RCC 7860 (cell line): ENCODE data around the gene ADCY9.
A peak's percentile ranks its signal among the peaks of the same experiment; 100 is the strongest.
"Not testable (repeated sequence)": the region's sequence is repeated elsewhere in the genome, so short reads cannot be mapped to it uniquely, and the experiment has no call there.

ENCODE experiments used
- DNase-seq: peaks from one replicate; pipeline ENCODE4 v3.0.0-alpha.2; 2015; ENCODE audit warnings: low spot score
- FAIRE-seq: peaks from 2 replicates; lab custom pipeline; 2012; peaks lifted over from hg19 to GRCh38; lab: Jason Lieb, UNC

ADCY9 gene

GRCh38 chr16:3959148-3959547 lies 157.1 kb downstream of the ADCY9 start:
- FAIRE-seq, result peak; percentile 95
- DNase-seq, result peak; percentile 94

DNA sequence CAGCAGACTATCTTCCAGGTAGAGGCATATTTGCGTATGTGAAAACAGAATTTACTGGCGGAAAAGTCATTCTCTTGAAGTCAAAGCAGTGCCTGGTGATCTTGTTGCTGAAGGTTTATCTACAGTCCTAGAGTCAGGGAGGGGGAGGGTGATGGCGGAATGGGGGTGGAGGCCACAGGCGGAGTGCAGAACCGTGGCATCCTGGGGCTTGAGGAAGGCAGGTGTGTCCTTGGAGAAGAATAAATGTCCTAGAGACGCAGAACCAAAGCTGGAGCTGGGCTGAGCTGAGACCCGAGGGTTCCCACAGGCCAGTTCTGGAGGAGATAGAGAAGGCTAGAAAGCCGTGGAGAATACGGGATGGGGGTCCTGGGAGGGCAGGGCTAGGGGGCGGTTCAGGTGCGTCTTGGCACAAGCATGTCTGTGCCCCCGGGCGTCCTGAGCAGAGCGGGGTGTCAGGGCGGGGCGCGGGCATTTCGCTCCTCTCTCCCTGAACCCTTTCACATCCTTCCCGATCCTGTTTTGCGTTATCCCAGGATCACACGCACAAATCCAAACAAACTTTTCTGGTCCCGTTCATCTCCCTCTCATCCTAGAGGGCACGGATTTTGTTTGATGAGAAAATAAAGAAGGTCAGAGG lies 158.8 kb downstream of the ADCY9 start:
- no peak for FAIRE-seq

GRCh38 chr16:3954411-3954921 lies 161.8 kb downstream of the ADCY9 start:
- DNase-seq (peak; percentile 77), FAIRE-seq (peak; percentile 88)

More for the DNA sequence above, 158.8 kb downstream of the ADCY9 start:
- no peak for DNase-seq

DNA sequence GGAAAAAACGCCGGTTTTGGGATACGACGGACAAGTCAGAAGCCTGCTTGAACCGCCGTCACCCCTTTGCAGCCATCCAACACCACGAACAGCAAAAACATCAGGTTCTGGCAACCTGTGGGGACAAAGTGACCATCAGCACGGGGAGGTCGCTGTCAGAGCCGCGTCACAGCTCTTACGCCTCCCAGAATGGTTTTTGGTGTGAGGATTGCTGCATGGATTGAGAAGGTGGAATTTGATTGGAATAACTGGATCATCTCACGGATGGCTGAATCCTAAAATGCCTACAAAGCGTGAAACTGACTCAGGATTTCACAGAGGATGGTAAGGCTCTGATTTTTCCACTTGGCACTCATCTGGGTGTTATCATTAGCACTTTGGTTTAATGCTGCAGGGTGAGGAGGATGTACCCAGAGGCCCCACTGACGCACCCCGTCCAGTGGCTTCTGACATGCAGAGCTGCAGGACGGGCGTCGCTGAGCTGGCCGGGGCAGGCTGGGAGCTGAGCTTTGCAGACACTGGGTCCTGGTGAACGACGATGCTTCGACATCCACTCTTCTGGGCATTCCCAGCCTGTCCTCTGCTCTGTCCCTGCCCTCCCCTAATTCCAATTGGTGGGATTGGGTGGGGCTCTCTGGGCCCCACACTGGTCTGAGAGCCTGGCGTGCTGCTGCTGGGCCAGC lies 162.4 kb downstream of the ADCY9 start:
- peak; percentile 84 for FAIRE-seq
- DNase-seq, result peak; percentile 66

GRCh38 chr16:3952737-3953131 lies 163.5 kb downstream of the ADCY9 start:
- DNase-seq (no peak), FAIRE-seq (no peak)

- DNase-seq, result no peak
- no peak for FAIRE-seq
Observed at GRCh38 chr16:3951861-3952736, 164.1 kb downstream of the ADCY9 start.

DNA sequence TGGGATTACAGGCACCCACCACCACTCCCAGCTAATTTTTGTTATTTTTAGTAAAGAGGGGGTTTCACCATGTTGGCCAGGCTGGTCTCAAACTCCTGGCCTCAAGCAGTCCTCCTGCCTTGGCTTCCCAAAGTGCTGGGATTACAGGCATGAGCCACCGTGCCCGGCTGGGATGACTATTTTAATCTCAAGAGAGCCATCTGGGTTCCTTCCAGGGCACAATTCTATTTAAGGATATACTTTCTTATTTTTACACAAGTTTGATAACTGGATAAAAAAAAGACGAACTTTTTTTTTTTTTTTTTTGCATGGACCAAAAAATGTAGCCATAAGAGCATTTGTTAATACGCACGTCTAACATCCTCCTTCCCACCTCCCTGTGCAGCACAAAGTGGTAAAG lies 164.9 kb downstream of the ADCY9 start:
- FAIRE-seq, DNase-seq: not testable (repeated sequence)

DNA sequence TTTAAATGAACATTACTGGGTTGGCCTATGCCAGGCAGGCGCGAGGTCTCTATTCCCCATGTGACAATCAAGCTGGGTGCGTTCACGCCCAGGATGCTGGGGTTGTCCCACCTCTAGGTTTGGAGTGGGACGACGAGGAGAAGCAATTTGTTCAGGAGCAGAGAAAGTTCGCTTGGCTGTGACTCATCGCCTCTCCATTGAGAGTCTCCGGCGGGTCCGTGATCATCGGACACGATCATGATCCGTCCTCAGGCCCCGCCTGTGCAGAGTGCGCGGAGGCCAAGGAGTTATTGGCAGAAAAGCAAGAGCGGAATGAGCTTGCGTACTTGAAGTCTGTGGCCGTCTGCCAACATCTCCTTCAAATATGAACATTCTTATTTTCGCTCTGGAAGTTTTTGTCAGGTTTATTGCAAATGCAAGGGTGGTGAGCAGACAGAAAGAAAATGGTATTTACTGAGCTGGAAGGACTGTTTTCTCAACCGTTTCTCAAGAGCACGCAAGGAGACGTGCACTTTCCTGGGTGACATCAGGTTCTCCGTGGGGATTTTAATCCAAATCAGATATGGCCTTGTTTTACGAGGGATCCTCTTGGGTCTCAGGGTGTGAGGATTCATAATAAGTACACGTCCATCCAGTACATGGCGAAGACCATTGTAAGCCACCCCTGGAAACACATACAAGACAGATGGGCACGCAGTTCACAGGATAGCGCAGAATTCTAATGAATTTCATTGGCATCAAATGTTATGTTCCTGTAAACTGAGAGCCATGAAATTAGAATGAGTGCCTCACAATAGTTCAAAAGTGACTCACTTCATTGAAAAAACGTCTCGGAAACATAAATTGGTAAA lies 165.7 kb downstream of the ADCY9 start:
- peak; percentile 67 for DNase-seq
- FAIRE-seq, result peak; percentile 59

GRCh38 chr16:3949946-3950342 lies 166.3 kb downstream of the ADCY9 start:
- FAIRE-seq, result no peak
- no peak for DNase-seq

GRCh38 chr16:3949287-3949686 lies 167.0 kb downstream of the ADCY9 start:
- no peak for FAIRE-seq
- no peak for DNase-seq

DNA sequence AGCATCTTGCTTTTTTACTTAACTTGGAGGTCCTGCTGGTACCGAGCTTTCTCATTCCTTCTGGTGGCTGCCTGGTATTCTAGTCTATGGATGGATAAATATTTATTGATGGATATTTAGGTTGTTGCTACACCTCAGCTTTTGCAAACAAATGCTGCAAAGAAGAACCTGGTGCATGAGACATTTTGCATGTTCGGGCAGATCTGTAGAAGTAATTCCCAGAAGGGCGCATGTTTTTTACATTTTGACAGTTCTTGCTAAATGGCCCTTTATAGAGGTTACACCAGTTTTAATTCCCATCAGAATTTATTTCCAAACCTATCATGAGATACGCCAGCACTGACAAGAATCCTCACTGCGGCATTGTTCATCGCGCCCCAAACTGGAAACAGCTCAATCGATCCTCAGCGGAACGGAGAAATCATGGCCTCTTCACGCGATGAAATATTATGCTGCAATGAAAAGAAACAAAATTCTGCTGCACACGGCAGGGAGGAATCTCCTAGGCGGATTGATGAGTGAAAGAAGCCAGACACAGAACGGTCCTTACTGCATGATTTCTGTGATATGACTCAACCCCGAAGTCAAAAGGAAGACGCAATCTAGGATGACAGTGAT lies 167.8 kb downstream of the ADCY9 start:
- DNase-seq (no peak), FAIRE-seq (no peak)

DNA sequence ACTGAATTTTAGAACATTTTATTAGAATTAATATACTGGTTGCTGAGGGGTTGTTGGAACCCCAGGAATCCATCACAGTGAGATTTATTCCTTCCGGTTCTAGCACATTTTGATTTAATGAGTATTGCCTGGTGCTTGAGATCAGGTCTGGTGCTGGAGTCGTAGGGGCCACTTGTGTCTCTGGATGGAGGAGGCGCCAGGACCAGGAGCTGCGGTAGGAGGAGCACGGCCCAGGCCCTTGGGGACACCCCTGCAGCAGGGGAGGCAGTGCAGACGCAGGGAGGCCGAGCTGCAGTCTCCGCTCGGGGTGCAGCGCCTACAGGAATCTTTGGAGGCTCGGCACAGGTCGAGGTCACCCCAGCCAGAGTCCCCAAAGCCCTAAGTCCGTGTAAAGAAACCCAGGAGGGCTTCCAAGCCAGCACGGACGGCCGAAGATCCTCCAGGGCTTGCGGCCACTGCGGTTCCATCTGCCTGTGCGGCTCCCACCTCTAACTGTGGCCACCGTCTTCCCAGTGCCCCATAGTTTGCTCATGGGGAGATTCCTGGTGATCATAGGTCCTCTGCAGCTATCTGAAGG lies 169.6 kb downstream of the ADCY9 start:
- FAIRE-seq (no peak), DNase-seq (no peak)

DNA sequence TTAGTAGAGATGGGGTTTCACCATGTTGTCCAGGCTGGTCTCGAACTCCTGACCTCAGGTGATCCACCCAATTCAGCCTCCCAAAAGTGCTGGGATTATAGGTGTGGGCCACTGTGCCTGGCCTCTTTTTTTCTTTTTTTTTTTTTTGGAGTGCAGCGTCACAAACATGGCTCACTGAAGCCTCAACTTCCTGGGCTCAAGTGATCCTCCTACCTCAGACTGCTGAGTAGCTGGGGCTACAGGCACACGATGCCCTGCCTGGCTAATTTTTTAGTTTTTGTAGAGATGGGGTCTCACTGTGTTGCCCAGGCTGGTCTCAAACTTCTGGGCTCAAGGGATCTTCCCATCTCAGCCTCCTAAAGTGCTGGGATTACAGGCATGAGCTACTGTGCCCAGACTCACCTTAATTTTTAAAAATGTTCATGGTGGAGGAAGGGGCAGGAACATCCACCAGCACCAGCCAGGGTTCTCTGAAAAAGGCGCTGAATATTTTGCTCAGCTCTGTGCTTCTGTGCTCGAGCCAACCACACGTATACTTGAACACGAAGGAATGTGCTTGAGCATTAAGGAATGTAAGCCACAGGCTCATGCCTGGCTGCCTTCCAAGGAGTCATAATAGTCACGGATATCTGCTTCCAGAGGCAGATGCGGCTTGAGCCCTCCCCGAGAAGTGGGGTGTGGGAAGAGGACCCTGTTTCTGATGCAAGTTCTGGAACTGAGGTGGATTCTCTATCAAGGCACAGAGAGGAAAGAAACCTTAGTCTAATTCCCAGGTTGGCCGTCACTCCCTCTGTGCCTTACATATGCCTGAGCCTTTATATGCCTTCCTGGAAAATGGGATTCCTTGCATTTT lies 170.3 kb downstream of the ADCY9 start:
- peak; percentile 98 for DNase-seq

DNA sequence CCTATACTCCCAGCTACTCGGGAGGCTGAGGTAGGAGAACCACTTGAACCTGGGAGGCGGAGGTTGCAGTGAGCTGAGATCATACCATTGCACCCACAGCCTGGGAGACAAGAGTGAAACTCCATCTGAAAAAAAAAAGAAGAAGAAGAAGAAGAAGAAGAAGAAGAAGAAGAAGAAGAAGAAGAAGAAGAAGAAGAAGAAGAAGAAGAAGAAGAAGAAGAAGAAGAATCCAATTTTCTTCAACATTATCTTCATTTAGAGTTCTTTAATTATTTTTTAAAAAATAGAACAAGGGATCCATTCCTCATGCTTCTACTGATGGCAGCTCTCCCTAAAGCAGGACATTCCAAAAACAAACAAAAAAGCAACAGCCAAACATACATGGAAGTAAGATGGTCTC lies 171.8 kb downstream of the ADCY9 start:
- FAIRE-seq, DNase-seq: not testable (repeated sequence)

More for the DNA sequence above, 170.3 kb downstream of the ADCY9 start:
- peak; percentile 97 for FAIRE-seq

DNA sequence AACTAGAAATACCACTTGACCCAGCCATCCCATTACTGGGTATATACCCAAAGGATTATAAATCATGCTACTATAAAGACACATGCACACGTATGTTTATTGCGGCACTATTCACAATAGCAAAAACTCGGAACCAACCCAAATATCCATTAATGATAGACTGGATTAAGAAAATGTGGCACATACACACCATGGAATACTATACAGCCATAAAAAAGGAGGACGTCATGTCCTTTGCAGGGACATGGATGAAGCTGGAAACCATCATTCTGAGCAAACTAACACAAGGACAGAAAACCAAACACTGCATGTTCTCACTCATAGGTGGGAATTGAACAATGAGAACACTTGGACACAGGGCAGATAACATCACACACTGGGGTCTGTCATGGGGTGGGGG lies 174.1 kb downstream of the ADCY9 start:
- not testable (repeated sequence) for FAIRE-seq

GRCh38 chr16:3938843-3939624 lies 177.2 kb downstream of the ADCY9 start:
- peak; percentile 43 for FAIRE-seq
- peak; percentile 58 for DNase-seq

More for the DNA sequence above, 174.1 kb downstream of the ADCY9 start:
- not testable (repeated sequence) for DNase-seq

GRCh38 chr16:3938471-3938842 lies 177.8 kb downstream of the ADCY9 start:
- FAIRE-seq (no peak), DNase-seq (no peak)
